Activated T-cell treated with anti-CD3 and anti-CD28 coated beads for 1 hour (primary cell): ENCODE data around the gene TK2.

Experiments used
- DNase-seq: peaks from one replicate; pipeline ENCODE4 v3.0.0-alpha.2; 2020; ENCODE audit warnings: low read depth

Gene TK2

GRCh38 chr16:66544016-66544757 lies 5.7 kb downstream of the TK2 start:
- no peak for DNase-seq

GRCh38 chr16:66543541-66543940 lies 6.4 kb downstream of the TK2 start:
- no peak for DNase-seq

GRCh38 chr16:66542396-66542795 lies 7.5 kb downstream of the TK2 start:
- no peak for DNase-seq

DNA sequence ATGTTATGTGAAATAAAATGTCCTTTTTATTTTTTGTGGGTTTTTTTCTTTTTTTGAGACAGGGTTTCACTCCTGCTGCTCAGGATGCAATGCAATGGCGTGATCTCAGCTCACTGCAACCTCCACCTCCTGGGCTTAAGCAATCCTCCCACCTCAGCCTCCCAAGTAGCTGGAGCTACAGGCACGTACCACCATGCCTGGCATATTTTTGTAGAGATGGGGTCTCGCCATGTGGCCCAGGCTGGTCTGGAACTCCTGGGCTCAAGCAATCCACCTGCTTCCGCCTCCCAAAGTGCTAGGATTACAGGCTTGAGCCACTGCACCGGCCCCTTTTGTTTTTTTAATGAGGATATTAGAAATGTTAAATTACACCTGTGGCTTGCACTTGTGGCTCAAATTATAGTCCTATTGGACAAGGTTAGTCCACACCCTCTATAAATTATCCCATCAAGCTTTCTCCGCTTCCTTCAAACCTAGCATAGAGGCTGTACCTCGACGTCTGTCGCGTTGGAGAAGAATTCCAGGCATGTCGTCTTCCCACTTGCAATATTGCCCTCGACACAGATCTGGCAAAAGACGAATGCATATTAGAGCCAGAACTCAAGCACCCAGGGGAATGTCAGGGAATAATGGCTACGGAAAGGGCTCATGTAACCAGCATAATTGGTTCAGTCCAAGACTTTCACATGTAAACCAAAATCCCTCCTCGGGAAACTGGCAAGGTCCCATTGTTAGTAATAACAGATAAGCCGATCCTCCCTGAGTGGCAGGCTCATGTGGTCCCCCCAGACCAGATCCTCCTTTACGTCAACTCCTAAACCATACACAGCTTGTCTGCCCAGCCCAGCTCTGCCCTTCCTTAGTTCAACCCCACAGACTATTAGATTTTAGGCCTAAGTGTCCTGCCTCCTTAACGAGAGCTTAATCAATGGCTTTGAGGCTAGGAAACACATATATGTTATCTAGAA lies 8.2 kb downstream of the TK2 start:
- DNase-seq: no peak

- DNase-seq: no peak
Observed at GRCh38 chr16:66539623-66540469, 10.1 kb downstream of the TK2 start.

DNA sequence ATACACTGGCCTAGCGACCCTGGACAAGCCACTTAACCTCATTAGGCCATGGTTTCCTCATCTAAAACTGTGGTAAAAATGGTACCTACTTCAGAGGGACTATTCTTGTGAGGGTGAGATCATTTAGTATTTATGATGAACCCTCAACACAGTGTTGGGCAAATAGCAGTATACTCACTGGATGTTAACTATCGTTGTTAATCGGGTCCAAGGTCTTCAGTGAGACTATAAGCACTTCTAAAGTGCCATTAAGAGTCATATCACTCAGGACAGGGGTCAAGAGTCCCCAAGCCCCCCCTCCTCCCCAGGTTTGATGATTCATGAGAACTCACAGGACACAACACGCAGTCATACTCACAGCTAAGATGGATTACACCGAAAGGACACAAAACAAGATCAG lies 11.0 kb downstream of the TK2 start:
- no peak for DNase-seq

GRCh38 chr16:66537236-66537635 lies 12.7 kb downstream of the TK2 start:
- no peak for DNase-seq

DNA sequence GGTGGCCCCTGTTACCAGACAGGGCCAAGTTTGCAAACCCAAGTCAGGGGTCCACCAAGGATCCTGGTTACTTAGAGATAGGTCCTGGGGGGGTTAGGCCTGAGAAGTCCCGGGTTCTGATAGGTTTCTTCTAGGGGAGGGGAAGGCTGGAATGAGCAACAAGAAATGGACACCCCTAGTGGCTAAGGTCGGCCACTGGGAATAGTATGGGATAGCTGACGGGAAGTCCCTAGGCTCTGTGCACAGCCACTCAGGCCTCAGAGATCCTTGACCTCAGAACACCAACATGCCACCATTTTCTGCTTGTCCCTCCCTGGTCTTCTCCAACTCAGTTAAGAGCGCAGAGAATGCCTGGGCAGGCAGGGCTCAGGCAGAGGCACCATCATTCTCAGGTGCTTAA lies 13.4 kb downstream of the TK2 start:
- no peak for DNase-seq

DNA sequence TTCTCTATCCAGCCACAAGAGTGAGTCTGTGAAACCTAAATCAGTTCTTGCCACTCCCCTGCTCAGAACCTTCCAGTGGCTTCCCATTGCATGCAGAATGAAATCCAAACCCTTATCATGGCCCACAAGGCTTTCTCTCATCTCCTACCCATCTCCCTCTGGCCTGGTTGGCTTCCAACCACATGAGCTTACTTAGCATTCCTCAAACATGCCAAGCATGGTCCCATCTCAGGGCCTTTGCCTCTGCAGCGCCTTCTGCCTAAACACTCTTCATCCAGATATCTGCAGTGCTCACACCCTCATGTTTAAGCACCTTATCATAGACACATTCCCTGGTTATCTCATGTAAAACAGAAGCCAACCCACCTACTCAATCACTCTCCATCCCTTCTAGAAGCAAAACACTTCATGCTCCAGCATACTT lies 15.5 kb downstream of the TK2 start:
- no peak for DNase-seq

GRCh38 chr16:66529475-66529874 lies 20.4 kb downstream of the TK2 start:
- no peak for DNase-seq

GRCh38 chr16:66528294-66528693 lies 21.6 kb downstream of the TK2 start:
- DNase-seq: no peak

DNA sequence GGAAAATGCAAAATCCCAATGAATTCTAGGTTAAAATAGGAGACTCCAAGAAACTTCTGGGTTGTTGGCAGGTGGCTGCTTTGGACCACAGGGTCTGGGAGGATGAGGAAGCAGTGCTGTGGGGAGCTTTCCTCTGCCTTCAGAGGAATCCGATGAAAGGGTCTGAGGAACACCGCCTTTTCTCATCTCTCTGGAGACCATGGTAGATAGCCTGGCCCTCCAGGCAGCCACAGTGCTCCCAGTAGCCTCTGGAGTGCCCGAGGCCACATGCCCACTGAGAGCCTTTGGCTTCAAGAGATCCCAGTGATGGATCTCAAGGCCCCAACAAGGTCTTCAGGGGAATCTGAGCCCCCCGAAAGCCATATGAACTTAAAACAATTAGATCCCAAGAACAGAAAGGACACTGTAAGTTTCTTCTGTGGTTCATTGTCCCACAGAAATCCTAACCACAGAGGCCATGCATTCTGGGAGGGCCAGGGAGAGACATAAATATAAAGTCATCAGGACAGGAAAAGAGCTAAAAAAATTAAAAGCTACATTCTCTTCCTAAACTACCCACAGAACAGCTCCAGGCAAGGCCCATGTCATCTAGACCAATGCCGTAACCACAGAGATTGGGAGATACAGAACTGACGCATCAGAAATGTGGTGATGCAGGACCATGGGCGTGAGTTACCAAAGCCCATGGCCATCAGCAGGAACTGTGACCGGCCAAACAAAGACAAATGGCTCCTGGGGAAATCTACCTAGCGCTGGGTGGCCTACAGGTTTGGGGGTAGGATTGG lies 24.3 kb downstream of the TK2 start:
- DNase-seq: no peak

DNA sequence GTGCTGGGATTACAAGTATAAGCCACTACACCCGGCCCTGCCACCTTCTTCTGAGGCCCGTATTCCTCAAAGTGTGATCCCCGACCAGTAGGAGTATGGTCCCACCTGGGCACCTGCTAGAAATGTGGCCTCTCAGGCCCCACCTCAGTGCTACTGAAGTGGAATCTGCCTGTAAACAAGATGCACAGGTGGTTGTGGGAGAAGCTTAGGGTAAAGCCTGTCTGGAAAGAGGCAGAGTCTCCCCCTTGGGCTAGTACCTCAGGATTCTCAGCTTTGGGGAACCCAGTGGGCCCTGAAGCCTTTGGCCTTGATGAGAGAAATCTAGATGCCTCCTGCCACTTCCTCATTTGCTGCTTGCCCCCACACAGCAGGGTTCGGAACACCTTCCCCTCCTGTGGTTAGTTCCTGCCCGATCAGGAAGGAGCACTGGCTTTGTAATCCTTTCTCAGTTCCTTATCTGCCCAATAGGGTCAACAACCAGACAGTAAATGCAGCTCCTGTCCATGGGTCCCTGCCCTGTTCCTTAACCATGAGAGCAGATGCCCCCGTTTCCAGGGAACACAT lies 25.2 kb downstream of the TK2 start:
- DNase-seq: no peak

DNA sequence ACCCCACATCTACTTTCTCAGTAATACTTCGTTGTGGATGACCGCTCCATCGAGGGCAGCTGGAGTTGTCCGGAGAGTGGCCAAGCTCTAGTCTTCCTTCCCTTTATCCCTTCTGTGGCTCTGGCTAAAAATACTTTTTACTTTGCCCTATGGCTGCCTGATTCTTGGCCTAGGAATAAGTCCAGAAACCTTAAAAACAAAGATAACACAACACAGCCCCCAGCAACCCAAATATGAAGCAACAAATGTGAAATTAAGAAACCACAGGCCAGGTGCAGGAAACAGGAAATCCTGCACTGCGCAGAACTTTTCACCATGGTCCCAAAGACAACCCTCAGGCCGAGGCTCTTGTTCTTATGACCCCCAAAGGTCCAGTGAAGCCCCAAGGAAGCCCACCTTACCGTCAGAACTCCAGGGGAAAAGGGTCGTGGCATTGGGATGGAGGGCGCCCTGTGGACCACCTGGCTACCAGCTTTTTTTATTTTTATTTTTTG lies 26.0 kb downstream of the TK2 start:
- no peak for DNase-seq

DNA sequence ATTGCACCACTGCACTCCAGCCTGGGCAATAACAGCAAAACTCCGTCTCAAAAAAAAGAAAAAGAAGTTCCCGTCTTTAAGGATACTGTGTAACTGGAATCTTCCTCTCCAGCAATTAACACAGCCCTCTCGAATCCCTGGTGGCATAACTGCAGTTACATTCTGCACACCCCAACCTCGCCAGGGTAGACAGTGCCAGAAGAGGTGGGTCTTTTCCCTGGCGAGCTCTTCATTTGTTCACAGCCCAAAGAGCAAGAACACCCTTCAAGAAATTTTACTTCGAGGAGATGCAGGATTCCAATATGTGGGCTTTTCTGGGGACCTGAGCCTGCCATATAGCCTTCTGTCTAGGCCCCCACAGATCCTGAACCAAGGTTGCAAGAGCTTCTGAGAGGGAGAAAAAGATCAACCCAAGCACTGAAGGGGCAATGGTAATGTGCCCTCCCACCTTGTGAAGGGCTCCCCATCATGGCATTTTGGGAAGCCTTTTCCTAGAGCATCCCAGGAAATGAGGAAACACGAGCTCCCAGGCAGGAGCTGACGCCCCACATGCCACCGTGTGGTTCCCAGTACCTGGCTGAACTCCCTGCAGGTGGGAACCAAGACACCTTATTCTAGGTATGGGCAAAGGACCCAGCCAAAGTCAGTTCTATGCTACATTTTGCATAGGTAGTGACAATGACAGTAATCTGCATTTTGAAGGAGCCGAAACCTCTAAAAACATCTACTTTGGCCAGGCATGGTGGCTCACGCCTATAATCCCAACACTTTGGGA lies 26.9 kb downstream of the TK2 start:
- DNase-seq: no peak

GRCh38 chr16:66521951-66522771 lies 27.8 kb downstream of the TK2 start:
- peak; percentile 74 for DNase-seq

DNA sequence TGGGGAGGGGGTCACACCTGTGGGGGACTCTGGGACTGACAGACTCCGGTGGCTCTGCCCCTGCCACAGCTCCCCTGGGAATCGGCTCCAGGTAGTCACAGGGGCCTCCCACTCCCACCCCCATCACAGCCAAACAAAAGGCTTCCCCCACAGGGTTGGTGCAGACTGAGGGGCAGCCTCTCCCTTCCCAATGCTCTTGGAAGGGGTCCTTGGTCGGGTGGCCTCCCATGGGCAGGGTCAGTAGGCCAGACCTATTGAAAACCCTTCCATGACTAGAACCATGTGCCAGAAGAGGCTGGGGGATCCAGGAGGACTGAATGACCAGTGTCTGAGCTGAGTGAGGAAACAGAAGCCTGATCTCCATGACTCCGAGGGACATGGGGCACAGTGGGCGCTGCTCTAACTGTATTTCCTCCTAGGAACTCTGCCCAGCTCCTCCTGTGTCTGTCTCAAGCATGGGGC lies 28.6 kb downstream of the TK2 start:
- no peak for DNase-seq

DNA sequence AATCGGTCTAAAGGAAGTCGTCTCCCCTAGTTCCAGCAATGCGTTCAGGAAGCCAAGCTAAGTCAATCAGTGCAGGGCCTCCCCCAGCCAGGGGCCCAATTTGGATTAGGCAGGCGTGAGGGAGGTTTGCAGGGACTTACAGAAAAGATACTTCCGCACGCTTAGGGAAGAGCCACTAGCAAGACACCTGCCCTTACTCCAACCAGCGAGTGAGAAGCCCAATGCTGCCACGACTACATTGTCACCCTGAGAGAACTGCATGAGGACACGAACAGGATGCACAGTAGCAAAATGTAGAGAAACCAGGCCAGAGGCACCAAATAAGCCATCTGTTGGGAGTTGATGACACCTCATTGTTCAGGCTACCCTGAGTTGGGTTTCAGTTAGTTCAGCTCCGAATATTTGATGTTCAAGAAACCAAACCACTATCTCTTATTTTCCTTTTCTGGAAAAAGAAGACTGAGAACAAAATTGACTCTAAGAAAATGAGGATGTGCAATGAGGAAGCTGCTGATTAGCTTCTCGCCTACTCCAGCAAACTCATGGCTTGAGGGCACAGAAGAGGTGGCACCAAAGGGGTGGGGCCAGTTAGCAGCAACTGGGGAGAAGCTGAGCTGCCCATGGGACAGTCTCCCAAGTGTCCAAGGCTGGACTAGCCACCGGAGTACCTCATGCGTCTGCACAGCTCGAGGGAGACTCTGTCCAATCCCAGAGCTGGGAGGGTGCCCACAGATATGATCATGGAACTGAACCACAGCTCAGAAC lies 29.3 kb downstream of the TK2 start:
- no peak for DNase-seq
